ENCODE results near the gene ITGB1BP2. TPM values are rescaled to one million over a fixed set of nuclear protein-coding genes. Genes with fewer than 3 reads are reported as not detected.
A peak's percentile ranks its signal among the peaks of the same experiment; 100 is the strongest.

Gene ITGB1BP2
- total and polyA plus RNA-seq, 2 of the 13 experiments (the other 11 are each of a cell fraction or from before 2014, with no cell fraction given): 0.90 to 2.2 TPM

GRCh38 chrX:71301195-71301924 lies at the start of gene ITGB1BP2 (continued):
- TF ChIP-seq PAXIP1 (CRISPR knock-in tag; conservative IDR thresholded peaks at IDR 0.05) (peak; percentile 23; the same call in 1 of the 2 replicates), ZBTB37 (CRISPR knock-in tag; IDR thresholded peaks at IDR 0.05) (no peak), ZNF296 (CRISPR knock-in tag; conservative IDR thresholded peaks at IDR 0.05) (no peak), TGIF2 (CRISPR knock-in tag; IDR thresholded peaks at IDR 0.05) (no peak), BRD4 (CRISPR knock-in tag; IDR thresholded peaks at IDR 0.05) (no peak), ZNF878 (CRISPR knock-in tag; IDR thresholded peaks at IDR 0.05) (no peak), POLR2G (IDR thresholded peaks at IDR 0.05; ENCODE audit: low read depth, low read length) (peak; percentile 61), ZNF776 (CRISPR knock-in tag; IDR thresholded peaks at IDR 0.05) (no peak), CEBPB (IDR thresholded peaks at IDR 0.05; ENCODE audit: borderline replicate concordance, low read depth, low read length) (0 out of 2 replicates have a peak, but pooled peaks have one; percentile 8), FLYWCH1 (CRISPR knock-in tag; IDR thresholded peaks at IDR 0.05) (no peak), RBM39 (IDR thresholded peaks at IDR 0.05; ENCODE audit: low read depth, low read length, poor library complexity, severe bottlenecking) (no peak)
